ENCODE data around the gene KDR.

DNA sequence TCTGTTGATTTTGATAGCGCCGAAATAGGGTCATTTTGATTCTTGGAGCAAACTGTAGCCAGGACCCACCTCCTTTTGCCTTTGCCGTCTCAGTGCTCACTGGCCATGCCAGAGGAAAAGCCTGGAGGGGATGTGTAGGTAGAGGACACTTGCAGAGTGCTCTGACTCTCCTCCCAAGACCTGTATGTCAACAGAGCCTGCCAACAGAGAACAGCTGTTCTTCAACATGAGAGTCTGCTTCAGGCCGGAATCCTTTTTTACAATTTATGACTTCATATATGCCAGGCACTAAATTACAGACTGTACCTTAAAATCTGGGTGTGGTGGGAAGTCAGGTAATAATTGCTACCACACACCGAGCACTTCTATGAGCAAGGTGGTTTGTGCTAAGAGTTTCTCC, 94.2 kb downstream of the KDR start:
- TF ChIP-seq, protein P1, sequence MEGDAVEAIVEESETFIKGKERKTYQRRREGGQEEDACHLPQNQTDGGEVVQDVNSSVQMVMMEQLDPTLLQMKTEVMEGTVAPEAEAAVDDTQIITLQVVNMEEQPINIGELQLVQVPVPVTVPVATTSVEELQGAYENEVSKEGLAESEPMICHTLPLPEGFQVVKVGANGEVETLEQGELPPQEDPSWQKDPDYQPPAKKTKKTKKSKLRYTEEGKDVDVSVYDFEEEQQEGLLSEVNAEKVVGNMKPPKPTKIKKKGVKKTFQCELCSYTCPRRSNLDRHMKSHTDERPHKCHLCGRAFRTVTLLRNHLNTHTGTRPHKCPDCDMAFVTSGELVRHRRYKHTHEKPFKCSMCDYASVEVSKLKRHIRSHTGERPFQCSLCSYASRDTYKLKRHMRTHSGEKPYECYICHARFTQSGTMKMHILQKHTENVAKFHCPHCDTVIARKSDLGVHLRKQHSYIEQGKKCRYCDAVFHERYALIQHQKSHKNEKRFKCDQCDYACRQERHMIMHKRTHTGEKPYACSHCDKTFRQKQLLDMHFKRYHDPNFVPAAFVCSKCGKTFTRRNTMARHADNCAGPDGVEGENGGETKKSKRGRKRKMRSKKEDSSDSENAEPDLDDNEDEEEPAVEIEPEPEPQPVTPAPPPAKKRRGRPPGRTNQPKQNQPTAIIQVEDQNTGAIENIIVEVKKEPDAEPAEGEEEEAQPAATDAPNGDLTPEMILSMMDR (IDR thresholded peaks at IDR 0.05), result no peak
- TF ChIP-seq POLR2A (IDR thresholded peaks at IDR 0.05), result no peak
